AG09309 (cell line): ENCODE results near the gene HUNK.

Experiments
- DNase-seq: peaks from one replicate; pipeline ENCODE4 v3.0.0-alpha.2; 2010; ENCODE audit warnings: low read depth
- H3K4me3 ChIP-seq: 2 replicates; pipeline ENCODE4 v1.5.1; 2011; ENCODE audit warnings: mild to moderate bottlenecking, low read depth, low read length, moderate library complexity; ENCODE audit not compliant: control insufficient read depth
- TF ChIP-seq, protein P1 (sequence below): IDR thresholded peaks from 2 replicates; pipeline ENCODE4 v1.5.1; 2011; ENCODE audit warnings: mild to moderate bottlenecking, low read depth, low read length, inconsistent platforms; ENCODE audit not compliant: insufficient read depth, control insufficient read depth; ENCODE audit errors: missing control alignments

Gene HUNK

GRCh38 chr21:31901315-31901714 lies 28.5 kb downstream of the HUNK start:
- TF ChIP-seq, protein P1, sequence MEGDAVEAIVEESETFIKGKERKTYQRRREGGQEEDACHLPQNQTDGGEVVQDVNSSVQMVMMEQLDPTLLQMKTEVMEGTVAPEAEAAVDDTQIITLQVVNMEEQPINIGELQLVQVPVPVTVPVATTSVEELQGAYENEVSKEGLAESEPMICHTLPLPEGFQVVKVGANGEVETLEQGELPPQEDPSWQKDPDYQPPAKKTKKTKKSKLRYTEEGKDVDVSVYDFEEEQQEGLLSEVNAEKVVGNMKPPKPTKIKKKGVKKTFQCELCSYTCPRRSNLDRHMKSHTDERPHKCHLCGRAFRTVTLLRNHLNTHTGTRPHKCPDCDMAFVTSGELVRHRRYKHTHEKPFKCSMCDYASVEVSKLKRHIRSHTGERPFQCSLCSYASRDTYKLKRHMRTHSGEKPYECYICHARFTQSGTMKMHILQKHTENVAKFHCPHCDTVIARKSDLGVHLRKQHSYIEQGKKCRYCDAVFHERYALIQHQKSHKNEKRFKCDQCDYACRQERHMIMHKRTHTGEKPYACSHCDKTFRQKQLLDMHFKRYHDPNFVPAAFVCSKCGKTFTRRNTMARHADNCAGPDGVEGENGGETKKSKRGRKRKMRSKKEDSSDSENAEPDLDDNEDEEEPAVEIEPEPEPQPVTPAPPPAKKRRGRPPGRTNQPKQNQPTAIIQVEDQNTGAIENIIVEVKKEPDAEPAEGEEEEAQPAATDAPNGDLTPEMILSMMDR, result no peak
- H3K4me3 ChIP-seq, result no peak overlapping the region
- no peak for DNase-seq

DNA sequence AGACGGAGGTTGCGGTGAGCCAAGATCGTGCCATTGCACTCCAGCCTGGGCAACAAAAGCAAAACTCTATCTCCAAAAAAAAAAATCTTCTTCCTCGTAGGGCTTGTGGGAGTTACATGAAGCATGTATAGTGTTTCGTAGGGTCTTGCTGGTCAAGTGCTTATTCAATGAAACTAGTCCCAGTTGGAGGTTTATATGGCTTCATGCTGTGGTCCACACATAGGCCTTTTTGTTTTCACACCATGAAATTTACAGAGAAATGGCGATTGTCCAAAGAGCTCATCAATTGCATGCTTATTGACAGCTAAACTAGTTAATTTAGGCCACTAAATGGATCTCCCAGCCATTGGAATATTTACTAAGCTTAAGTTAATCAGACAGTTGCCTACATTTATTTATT lies 29.6 kb downstream of the HUNK start:
- TF ChIP-seq, protein P1, result no peak
- no peak for DNase-seq
- no peak overlapping the region for H3K4me3 ChIP-seq

- DNase-seq, result no peak
- H3K4me3 ChIP-seq, result no peak overlapping the region
- TF ChIP-seq, protein P1, result no peak
Measured at GRCh38 chr21:31903896-31904295, 31.1 kb downstream of the HUNK start.

DNA sequence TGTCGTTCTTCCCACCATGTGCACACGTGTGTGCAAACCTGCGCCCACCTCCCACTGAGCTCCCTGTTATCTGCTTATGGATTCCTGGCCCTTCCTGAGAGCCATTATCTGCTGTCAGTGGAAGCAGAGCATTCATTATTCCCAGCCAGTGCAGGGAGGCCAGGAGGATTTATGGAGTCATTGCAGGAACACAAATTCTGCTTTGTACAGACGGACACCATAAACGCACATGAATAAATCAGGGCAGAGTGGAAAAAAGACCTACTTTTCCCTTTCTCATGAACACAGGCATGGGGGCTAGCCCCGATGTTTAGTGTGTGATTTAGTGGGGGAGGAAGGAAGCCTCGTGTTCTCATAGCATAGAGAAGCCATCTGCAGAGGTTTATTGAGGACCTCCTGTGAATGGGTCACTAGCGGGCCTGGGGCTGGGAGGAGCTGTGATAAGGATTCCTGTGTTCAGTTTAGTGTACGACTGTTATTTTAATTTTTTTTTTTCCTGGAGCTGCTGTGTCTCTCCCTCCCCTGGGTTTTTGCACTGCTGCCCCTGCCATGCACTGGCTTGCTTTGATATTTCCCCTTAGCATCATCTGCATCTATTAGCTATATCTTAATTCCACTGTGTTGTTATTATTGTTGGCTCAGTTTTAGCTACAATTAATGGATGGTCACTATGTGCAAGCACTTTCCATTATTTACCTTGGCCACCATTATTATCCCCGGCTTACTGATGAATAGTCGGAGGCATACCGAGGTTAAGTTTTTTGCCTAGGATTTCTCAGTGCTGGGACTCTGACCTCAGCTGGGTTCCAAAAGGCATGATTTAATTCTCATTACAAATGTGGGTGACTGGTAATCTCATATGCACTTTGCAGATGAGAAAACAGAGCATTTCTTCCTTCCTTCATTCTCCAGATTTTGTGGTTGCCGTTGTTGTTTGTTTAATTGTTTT lies 33.0 kb downstream of the HUNK start:
- no peak for DNase-seq
- H3K4me3 ChIP-seq, result no peak overlapping the region
- TF ChIP-seq, protein P1, result no peak

GRCh38 chr21:31908106-31909031 lies 35.5 kb downstream of the HUNK start:
- no peak overlapping the region; the same call in 1 of the 2 replicates for H3K4me3 ChIP-seq
- TF ChIP-seq, protein P1, result no peak
- DNase-seq, result peak; percentile 45
